CD4-positive, alpha-beta T cell treated with Interleukin-15 for 4 hours (primary cell): ENCODE results near the gene RER1.

ENCODE experiments used
- DNase-seq: peaks from one replicate; pipeline ENCODE4 v3.0.0-alpha.2; 2020; ENCODE audit warnings: low spot score

Gene RER1

GRCh38 chr1:2446861-2447260 is 55.2 kb downstream of the RER1 start:
- DNase-seq, result no peak

GRCh38 chr1:2447276-2448097 is 55.8 kb downstream of the RER1 start:
- DNase-seq, result no peak

GRCh38 chr1:2448098-2448445 is 56.4 kb downstream of the RER1 start:
- DNase-seq, result no peak

- no peak for DNase-seq
Measured at GRCh38 chr1:2449636-2450454, 58.2 kb downstream of the RER1 start.

GRCh38 chr1:2451741-2452140 is 60.1 kb downstream of the RER1 start:
- no peak for DNase-seq

- no peak for DNase-seq
Measured at GRCh38 chr1:2452201-2452931, 60.7 kb downstream of the RER1 start.

GRCh38 chr1:2452932-2453315 is 61.3 kb downstream of the RER1 start:
- no peak for DNase-seq

- DNase-seq, result no peak
Measured at GRCh38 chr1:2454227-2454626, 62.6 kb downstream of the RER1 start.
